H9 (cell line): ENCODE data around the gene ACER3. TPM values are rescaled to one million over a fixed set of nuclear protein-coding genes. Genes with fewer than 3 reads are reported as not detected.

Source experiments
- DNase-seq: peaks from one replicate; pipeline ENCODE4 v3.0.0-alpha.2; 2017
- H2AFZ ChIP-seq: one replicate; pipeline ENCODE4 v1.6.1; 2013; ENCODE audit warnings: mild to moderate bottlenecking, low read length, control low read depth, moderate library complexity
- H2AK5ac ChIP-seq: 2 replicates; pipeline ENCODE4 v1.6.1; 2013; ENCODE audit warnings: low read length, control low read depth, mixed read lengths; ENCODE audit not compliant: insufficient read length
- H2BK120ac ChIP-seq: one replicate; pipeline ENCODE4 v1.6.1; 2013; ENCODE audit warnings: low read depth, mild to moderate bottlenecking, low read length, control low read depth, inconsistent platforms; ENCODE audit not compliant: poor library complexity, severe bottlenecking
- H2BK12ac ChIP-seq: 2 replicates; pipeline ENCODE4 v1.6.1; 2013; ENCODE audit warnings: low read length, control low read depth, mixed read lengths, low read depth; ENCODE audit not compliant: insufficient read length
- H2BK15ac ChIP-seq: 2 replicates; pipeline ENCODE4 v1.6.1; 2013; ENCODE audit warnings: low read depth, low read length, control low read depth
- H2BK20ac ChIP-seq: one replicate; pipeline ENCODE4 v1.6.1; 2013; ENCODE audit warnings: low read depth, mild to moderate bottlenecking, low read length, control low read depth, inconsistent platforms; ENCODE audit not compliant: poor library complexity, severe bottlenecking
- H2BK5ac ChIP-seq: 2 replicates; pipeline ENCODE4 v1.6.1; 2013; ENCODE audit warnings: low read length, control low read depth, mixed read lengths; ENCODE audit not compliant: insufficient read length
- H3K14ac ChIP-seq: 2 replicates; pipeline ENCODE4 v1.6.1; 2013; ENCODE audit warnings: low read length, control low read depth; ENCODE audit not compliant: insufficient read depth
- H3K18ac ChIP-seq: 2 replicates; pipeline ENCODE4 v1.6.1; 2013; ENCODE audit warnings: low read depth, mild to moderate bottlenecking, mixed read lengths, low read length, control low read depth; ENCODE audit not compliant: insufficient read length
- H3K23ac ChIP-seq: 2 replicates; pipeline ENCODE4 v1.6.1; 2013; ENCODE audit warnings: low read length, control low read depth, mixed read lengths, low read depth; ENCODE audit not compliant: insufficient read length
- H3K23me2 ChIP-seq: 2 replicates; pipeline ENCODE4 v1.6.1; 2013; ENCODE audit warnings: low read depth, mild to moderate bottlenecking, mixed read lengths, low read length, control low read depth; ENCODE audit not compliant: insufficient read length, poor library complexity, severe bottlenecking
- H3K27ac ChIP-seq: 2 replicates; pipeline ENCODE4 v1.5.1; 2013; ENCODE audit warnings: low read length, control low read depth, mixed read lengths, low read depth; ENCODE audit not compliant: insufficient read length
- H3K27me3 ChIP-seq: 2 replicates; pipeline ENCODE4 v1.6.1; 2013; ENCODE audit warnings: low read length, control low read depth, inconsistent platforms; ENCODE audit not compliant: insufficient read depth
- H3K4ac ChIP-seq: 2 replicates; pipeline ENCODE4 v1.6.1; 2013; ENCODE audit warnings: low read depth, mild to moderate bottlenecking, control low read depth, inconsistent platforms, low read length, moderate library complexity
- H3K4me1 ChIP-seq: 2 replicates; pipeline ENCODE4 v1.6.1; 2013; ENCODE audit warnings: low read length, control low read depth, inconsistent platforms; ENCODE audit not compliant: insufficient read depth
- H3K4me2 ChIP-seq: 2 replicates; pipeline ENCODE4 v1.6.1; 2013; ENCODE audit warnings: low read length, control low read depth, mixed read lengths; ENCODE audit not compliant: insufficient read length, insufficient read depth
- H3K56ac ChIP-seq: 2 replicates; pipeline ENCODE4 v1.6.1; 2013; ENCODE audit warnings: low read depth, mild to moderate bottlenecking, mixed read lengths, low read length, control low read depth; ENCODE audit not compliant: insufficient read length
- H3K79me1 ChIP-seq: 2 replicates; pipeline ENCODE4 v1.6.1; 2013; ENCODE audit warnings: low read depth, mild to moderate bottlenecking, moderate library complexity, low read length, control low read depth, inconsistent platforms; ENCODE audit not compliant: insufficient read depth, poor library complexity, severe bottlenecking
- H3K79me2 ChIP-seq: 2 replicates; pipeline ENCODE4 v1.6.1; 2013; ENCODE audit warnings: low read length, control low read depth, inconsistent platforms; ENCODE audit not compliant: insufficient read depth
- H3K9ac ChIP-seq: 2 replicates; pipeline ENCODE4 v1.6.1; 2013; ENCODE audit warnings: low read length, control low read depth, mixed read lengths; ENCODE audit not compliant: insufficient read length; ENCODE audit errors: extremely low read depth
- H3K9me3 ChIP-seq: one replicate; pipeline ENCODE4 v1.6.1; 2013; ENCODE audit warnings: low read depth, low read length, inconsistent platforms; ENCODE audit not compliant: control insufficient read depth
- H3T11ph ChIP-seq: one replicate; pipeline ENCODE4 v1.6.1; 2013; ENCODE audit warnings: mild to moderate bottlenecking, low read length, control low read depth, inconsistent platforms
- H4K20me1 ChIP-seq: one replicate; pipeline ENCODE4 v1.6.1; 2013; ENCODE audit not compliant: control insufficient read depth, insufficient read length, insufficient read depth
- H4K5ac ChIP-seq: 2 replicates; pipeline ENCODE4 v1.6.1; 2013; ENCODE audit warnings: low read depth, mild to moderate bottlenecking, mixed read lengths, low read length, control low read depth; ENCODE audit not compliant: insufficient read length
- H4K8ac ChIP-seq: replicated peaks from 2 replicates; pipeline ENCODE4 v1.6.1; 2013; ENCODE audit warnings: low read length, control low read depth, mixed read lengths, low read depth; ENCODE audit not compliant: insufficient read length
- H4K91ac ChIP-seq: 2 replicates; pipeline ENCODE4 v1.6.1; 2013; ENCODE audit warnings: low read depth, mild to moderate bottlenecking, moderate library complexity, mixed read lengths, low read length, control low read depth; ENCODE audit not compliant: insufficient read length
- H3K27ac Mint-ChIP-seq, 3 experiments: 2 replicates in 2 of 3; 3 replicates in 1 of 3; pipeline ENCODE4 v1.8.0; 2020 to 2021; ENCODE audit warnings: mixed read lengths in 3 of 3, mild to moderate bottlenecking in 1 of 3, moderate library complexity in 1 of 3
- H3K27me3 Mint-ChIP-seq: 2 replicates; pipeline ENCODE4 v1.8.0; 2021; ENCODE audit warnings: low read depth, mild to moderate bottlenecking, moderate library complexity, mixed read lengths
- H3K36me3 Mint-ChIP-seq, 3 experiments: 2 replicates in 2 of 3; 3 replicates in 1 of 3; pipeline ENCODE4 v1.8.0; 2020 to 2021; ENCODE audit warnings: low read depth in 3 of 3, mixed read lengths in 3 of 3; ENCODE audit not compliant: insufficient read depth in 1 of 3
- H3K4me1 Mint-ChIP-seq, 2 experiments: 2 replicates each; pipeline ENCODE4 v1.8.0; 2020; ENCODE audit warnings: mixed read lengths in 2 of 2
- H3K4me3 Mint-ChIP-seq, 2 experiments: 2 replicates in 1 of 2; 3 replicates in 1 of 2; pipeline ENCODE4 v1.8.0; 2020 to 2021; ENCODE audit warnings: mild to moderate bottlenecking in 2 of 2, mixed read lengths in 2 of 2, moderate library complexity in 1 of 2
- H3K9me3 Mint-ChIP-seq, 2 experiments: 2 replicates in 1 of 2; 3 replicates in 1 of 2; pipeline ENCODE4 v1.8.0; 2020; ENCODE audit warnings: mild to moderate bottlenecking in 2 of 2, mixed read lengths in 2 of 2, moderate library complexity in 1 of 2
- WGBS: extraction: QIAGEN DNeasy Blood & Tissue Kit; methylation state at CpG from one replicate; pipeline ENCODE4 v1.1.7; 2013; ENCODE audit warnings: missing lambda C conversion rate, low lambda C conversion rate, mixed read lengths; ENCODE audit not compliant: insufficient read length; ENCODE audit errors: extremely low coverage; 5-methylcytosine and 5-hydroxymethylcytosine counted together
- total RNA-seq: library from RNA; stranded (reverse); gene quantifications from 2 replicates; pipeline ENCODE4 v1.2.1, GENCODE V29; 2021
- TF ChIP-seq, protein P1 (sequence below): fragments of 200-600 bp; sonication (generic); conservative IDR thresholded peaks from 3 replicates; pipeline ENCODE4 v1.8.0; 2021; ENCODE audit warnings: antibody characterized with exemption, mild to moderate bottlenecking

The ACER3 gene
- total RNA-seq, 1 experiment from 2014 or later: 14.7 TPM

GRCh38 chr11:76910620-76911414 lies 50.1 kb downstream of the ACER3 start:
- H3K9me3 Mint-ChIP-seq: peaks cover 4 to 22% of the 10 kb centered on the region in 2 experiments; a peak in 4 of 5 replicates
- H2BK120ac ChIP-seq: peak overlapping the region; percentile 12
- H3K4me2 ChIP-seq: no peak overlapping the region
- H3K9ac ChIP-seq: no peak overlapping the region
- H4K91ac ChIP-seq: no peak overlapping the region
- no peak overlapping the region for H2BK5ac ChIP-seq
- no peaks in the 10 kb centered on the region for H4K20me1 ChIP-seq
- WGBS: no CpG with 5 or more reads among the region's 9 CpGs
- H3K9me3 ChIP-seq: no peaks in the 10 kb centered on the region
- no peak overlapping the region for H2AFZ ChIP-seq
- no peak overlapping the region for H3K23ac ChIP-seq
- no peak overlapping the region for H3K56ac ChIP-seq
- no peaks in the 10 kb centered on the region for H3K27me3 ChIP-seq
- H3K18ac ChIP-seq: no peak overlapping the region
- peak; percentile 38 for DNase-seq
- TF ChIP-seq, protein P1, sequence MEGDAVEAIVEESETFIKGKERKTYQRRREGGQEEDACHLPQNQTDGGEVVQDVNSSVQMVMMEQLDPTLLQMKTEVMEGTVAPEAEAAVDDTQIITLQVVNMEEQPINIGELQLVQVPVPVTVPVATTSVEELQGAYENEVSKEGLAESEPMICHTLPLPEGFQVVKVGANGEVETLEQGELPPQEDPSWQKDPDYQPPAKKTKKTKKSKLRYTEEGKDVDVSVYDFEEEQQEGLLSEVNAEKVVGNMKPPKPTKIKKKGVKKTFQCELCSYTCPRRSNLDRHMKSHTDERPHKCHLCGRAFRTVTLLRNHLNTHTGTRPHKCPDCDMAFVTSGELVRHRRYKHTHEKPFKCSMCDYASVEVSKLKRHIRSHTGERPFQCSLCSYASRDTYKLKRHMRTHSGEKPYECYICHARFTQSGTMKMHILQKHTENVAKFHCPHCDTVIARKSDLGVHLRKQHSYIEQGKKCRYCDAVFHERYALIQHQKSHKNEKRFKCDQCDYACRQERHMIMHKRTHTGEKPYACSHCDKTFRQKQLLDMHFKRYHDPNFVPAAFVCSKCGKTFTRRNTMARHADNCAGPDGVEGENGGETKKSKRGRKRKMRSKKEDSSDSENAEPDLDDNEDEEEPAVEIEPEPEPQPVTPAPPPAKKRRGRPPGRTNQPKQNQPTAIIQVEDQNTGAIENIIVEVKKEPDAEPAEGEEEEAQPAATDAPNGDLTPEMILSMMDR: no peak
- no peaks in the 10 kb centered on the region for H3K79me2 ChIP-seq
- no peak overlapping the region for H4K8ac ChIP-seq
- no peak overlapping the region for H4K5ac ChIP-seq
- no peak overlapping the region for H3K27ac Mint-ChIP-seq
- H3T11ph ChIP-seq: no peak overlapping the region
- H3K14ac ChIP-seq: no peak overlapping the region
- H3K4ac ChIP-seq: no peak overlapping the region
- H3K79me1 ChIP-seq: no peaks in the 10 kb centered on the region
- peaks cover 2% of the 10 kb centered on the region; the same call in 1 of the 2 replicates for H3K4me1 ChIP-seq
- peaks cover 5 to 22% of the 10 kb centered on the region in 2 experiments for H3K4me1 Mint-ChIP-seq
- H3K4me3 Mint-ChIP-seq: no peak overlapping the region
- H2BK15ac ChIP-seq: no peak overlapping the region
- H2BK12ac ChIP-seq: no peak overlapping the region
- H2BK20ac ChIP-seq: no peak overlapping the region
- no peaks in the 10 kb centered on the region for H3K23me2 ChIP-seq
- no peak overlapping the region for H3K27ac ChIP-seq
- no peaks in the 10 kb centered on the region for H3K27me3 Mint-ChIP-seq
- peaks cover 17 to 20% (median 18%) of the 10 kb centered on the region in 3 experiments for H3K36me3 Mint-ChIP-seq
- no peak overlapping the region for H2AK5ac ChIP-seq
